GM12878 (cell line): ENCODE measurements around the gene MUC13. TPM values are rescaled to one million over a fixed set of nuclear protein-coding genes. Genes with fewer than 3 reads are reported as not detected.

Source experiments
- CHD1 ChIP-seq: IDR thresholded peaks from 2 replicates; pipeline ENCODE4 v1.6.1; 2012; ENCODE audit warnings: low read depth, low read length, improper control_type of control experiment
- MEF2A ChIP-seq: IDR thresholded peaks from 2 replicates; pipeline ENCODE4 v1.6.1; 2011; ENCODE audit warnings: low read depth, mild to moderate bottlenecking, low read length, moderate library complexity; ENCODE audit not compliant: insufficient read depth
- RB1 ChIP-seq: fragments of 450-650 bp; formaldehyde crosslinking; IDR thresholded peaks from 2 replicates; pipeline ENCODE4 v1.6.1; 2017; ENCODE audit warnings: mild to moderate bottlenecking, borderline replicate concordance
- SP1 ChIP-seq: IDR thresholded peaks from one replicate; pipeline ENCODE4 v1.6.1; 2011; ENCODE audit warnings: low read depth, low read length
- TCF12 ChIP-seq: IDR thresholded peaks from 2 replicates; pipeline ENCODE4 v1.6.1; 2011; ENCODE audit warnings: low read depth, mild to moderate bottlenecking, low read length
- polyA plus RNA-seq, 11 experiments: library from polyadenylated mRNA; depleted of rRNA in 4 of 11; unstranded in 6 of 11; stranded (reverse) in 5 of 11; fragments of >200 nt; fragmentation: Nextera tagmentation in 4 of 11; fragmentation: Illumina TruSeq in 1 of 11; extraction: Ambion mirVana in 4 of 11; extraction: Trizol in 1 of 11; gene quantifications; 1 replicate in 1 of 11; 2 replicates in 10 of 11; pipeline versions ENCODE4 v1.2.1 to v1.2.3, GENCODE V29; 2011 to 2016; ENCODE audit warnings: inconsistent platforms in 2 of 11, missing spikeins in 2 of 11, low read depth in 1 of 11
- total RNA-seq, 4 experiments: library from RNA; depleted of rRNA in 3 of 4; stranded (reverse); fragments of >200 nt in 3 of 4; fragmentation: Illumina TruSeq in 1 of 4; extraction: Trizol in 1 of 4; gene quantifications; 2 replicates each; pipeline versions ENCODE4 v1.2.1 to v1.2.3, GENCODE V29; 2013 to 2021
- TF ChIP-seq, protein P1 (sequence below): fragments of 450-650 bp; formaldehyde crosslinking; IDR thresholded peaks from 2 replicates; pipeline ENCODE4 v1.5.0; 2022; ENCODE audit warnings: mild to moderate bottlenecking, missing genetic modification characterization
- TF ChIP-seq, protein P2 (sequence below): IDR thresholded peaks from 2 replicates; pipeline ENCODE4 v1.6.1; 2012; ENCODE audit warnings: improper control_type of control experiment, low read depth, low read length; ENCODE audit not compliant: insufficient replicate concordance
- TF ChIP-seq, protein P3 (sequence below): IDR thresholded peaks from 2 replicates; pipeline ENCODE4 v1.6.1; 2012; ENCODE audit warnings: low read depth, low read length, improper control_type of control experiment

MUC13 gene
- total and polyA plus RNA-seq, 10 of the 15 experiments (the other 5 are each of a cell fraction or from before 2014, with no cell fraction given): 0.27 to 60.1 (median 0.76) TPM

DNA sequence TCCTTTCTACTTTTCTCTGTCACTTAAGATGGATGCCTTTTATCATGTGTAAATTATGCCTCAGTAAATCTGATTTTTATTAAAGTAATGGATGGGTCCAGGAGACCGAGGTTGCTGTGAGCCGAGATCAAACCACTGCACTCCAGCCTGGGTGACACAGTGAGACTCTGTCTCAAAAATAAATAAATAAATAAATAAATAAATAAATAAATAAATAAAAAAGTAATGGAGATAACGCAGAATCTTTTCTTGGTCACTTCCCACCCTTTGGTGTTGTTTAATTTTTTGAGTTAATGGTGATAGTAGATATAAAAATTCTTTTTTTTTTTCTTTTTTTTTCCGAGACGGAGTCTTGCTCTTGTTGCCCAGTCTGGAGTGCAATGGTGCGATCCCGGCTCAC, 44.1 kb upstream of the MUC13 start (continued):
- TF ChIP-seq CHD1 (no peak), MEF2A (no peak), SP1 (no peak), TCF12 (no peak), RB1 (no peak)
- TF ChIP-seq, protein P1, sequence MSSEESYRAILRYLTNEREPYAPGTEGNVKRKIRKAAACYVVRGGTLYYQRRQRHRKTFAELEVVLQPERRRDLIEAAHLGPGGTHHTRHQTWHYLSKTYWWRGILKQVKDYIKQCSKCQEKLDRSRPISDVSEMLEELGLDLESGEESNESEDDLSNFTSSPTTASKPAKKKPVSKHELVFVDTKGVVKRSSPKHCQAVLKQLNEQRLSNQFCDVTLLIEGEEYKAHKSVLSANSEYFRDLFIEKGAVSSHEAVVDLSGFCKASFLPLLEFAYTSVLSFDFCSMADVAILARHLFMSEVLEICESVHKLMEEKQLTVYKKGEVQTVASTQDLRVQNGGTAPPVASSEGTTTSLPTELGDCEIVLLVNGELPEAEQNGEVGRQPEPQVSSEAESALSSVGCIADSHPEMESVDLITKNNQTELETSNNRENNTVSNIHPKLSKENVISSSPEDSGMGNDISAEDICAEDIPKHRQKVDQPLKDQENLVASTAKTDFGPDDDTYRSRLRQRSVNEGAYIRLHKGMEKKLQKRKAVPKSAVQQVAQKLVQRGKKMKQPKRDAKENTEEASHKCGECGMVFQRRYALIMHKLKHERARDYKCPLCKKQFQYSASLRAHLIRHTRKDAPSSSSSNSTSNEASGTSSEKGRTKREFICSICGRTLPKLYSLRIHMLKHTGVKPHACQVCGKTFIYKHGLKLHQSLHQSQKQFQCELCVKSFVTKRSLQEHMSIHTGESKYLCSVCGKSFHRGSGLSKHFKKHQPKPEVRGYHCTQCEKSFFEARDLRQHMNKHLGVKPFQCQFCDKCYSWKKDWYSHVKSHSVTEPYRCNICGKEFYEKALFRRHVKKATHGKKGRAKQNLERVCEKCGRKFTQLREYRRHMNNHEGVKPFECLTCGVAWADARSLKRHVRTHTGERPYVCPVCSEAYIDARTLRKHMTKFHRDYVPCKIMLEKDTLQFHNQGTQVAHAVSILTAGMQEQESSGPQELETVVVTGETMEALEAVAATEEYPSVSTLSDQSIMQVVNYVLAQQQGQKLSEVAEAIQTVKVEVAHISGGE (CRISPR knock-in tag): no peak
- TF ChIP-seq, protein P2, sequence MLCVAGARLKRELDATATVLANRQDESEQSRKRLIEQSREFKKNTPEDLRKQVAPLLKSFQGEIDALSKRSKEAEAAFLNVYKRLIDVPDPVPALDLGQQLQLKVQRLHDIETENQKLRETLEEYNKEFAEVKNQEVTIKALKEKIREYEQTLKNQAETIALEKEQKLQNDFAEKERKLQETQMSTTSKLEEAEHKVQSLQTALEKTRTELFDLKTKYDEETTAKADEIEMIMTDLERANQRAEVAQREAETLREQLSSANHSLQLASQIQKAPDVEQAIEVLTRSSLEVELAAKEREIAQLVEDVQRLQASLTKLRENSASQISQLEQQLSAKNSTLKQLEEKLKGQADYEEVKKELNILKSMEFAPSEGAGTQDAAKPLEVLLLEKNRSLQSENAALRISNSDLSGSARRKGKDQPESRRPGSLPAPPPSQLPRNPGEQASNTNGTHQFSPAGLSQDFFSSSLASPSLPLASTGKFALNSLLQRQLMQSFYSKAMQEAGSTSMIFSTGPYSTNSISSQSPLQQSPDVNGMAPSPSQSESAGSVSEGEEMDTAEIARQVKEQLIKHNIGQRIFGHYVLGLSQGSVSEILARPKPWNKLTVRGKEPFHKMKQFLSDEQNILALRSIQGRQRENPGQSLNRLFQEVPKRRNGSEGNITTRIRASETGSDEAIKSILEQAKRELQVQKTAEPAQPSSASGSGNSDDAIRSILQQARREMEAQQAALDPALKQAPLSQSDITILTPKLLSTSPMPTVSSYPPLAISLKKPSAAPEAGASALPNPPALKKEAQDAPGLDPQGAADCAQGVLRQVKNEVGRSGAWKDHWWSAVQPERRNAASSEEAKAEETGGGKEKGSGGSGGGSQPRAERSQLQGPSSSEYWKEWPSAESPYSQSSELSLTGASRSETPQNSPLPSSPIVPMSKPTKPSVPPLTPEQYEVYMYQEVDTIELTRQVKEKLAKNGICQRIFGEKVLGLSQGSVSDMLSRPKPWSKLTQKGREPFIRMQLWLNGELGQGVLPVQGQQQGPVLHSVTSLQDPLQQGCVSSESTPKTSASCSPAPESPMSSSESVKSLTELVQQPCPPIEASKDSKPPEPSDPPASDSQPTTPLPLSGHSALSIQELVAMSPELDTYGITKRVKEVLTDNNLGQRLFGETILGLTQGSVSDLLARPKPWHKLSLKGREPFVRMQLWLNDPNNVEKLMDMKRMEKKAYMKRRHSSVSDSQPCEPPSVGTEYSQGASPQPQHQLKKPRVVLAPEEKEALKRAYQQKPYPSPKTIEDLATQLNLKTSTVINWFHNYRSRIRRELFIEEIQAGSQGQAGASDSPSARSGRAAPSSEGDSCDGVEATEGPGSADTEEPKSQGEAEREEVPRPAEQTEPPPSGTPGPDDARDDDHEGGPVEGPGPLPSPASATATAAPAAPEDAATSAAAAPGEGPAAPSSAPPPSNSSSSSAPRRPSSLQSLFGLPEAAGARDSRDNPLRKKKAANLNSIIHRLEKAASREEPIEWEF: no peak
- TF ChIP-seq, protein P3, sequence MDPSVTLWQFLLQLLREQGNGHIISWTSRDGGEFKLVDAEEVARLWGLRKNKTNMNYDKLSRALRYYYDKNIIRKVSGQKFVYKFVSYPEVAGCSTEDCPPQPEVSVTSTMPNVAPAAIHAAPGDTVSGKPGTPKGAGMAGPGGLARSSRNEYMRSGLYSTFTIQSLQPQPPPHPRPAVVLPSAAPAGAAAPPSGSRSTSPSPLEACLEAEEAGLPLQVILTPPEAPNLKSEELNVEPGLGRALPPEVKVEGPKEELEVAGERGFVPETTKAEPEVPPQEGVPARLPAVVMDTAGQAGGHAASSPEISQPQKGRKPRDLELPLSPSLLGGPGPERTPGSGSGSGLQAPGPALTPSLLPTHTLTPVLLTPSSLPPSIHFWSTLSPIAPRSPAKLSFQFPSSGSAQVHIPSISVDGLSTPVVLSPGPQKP: no peak
